CD4-positive, alpha-beta T cell treated with Interleukin-15 for 1 hour (primary cell): ENCODE data around the gene ADAMTSL2.

ENCODE experiments used
- DNase-seq: peaks from one replicate; pipeline ENCODE4 v3.0.0-alpha.2; 2020

The ADAMTSL2 gene

DNA sequence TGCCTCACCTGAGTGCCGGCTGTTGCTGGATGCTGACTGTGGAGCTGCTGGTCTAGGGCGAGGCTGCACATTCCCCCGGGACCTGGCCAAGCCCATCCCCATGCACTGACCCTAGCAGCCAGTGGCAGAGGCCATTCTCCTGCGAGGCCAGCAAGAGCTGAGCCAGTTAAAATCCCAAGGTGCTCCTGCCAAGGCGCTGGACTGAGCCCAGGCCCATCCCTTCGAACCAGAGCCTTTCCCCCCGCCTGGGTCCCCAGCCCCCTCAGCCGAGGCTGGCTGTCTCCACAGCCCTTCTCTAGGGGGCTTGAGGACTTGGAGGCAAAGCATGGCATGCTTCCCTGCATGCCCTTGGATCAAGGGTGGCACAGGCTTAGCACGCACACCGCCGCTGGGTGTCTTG, 1.6 kb downstream of the ADAMTSL2 start:
- no peak for DNase-seq

DNA sequence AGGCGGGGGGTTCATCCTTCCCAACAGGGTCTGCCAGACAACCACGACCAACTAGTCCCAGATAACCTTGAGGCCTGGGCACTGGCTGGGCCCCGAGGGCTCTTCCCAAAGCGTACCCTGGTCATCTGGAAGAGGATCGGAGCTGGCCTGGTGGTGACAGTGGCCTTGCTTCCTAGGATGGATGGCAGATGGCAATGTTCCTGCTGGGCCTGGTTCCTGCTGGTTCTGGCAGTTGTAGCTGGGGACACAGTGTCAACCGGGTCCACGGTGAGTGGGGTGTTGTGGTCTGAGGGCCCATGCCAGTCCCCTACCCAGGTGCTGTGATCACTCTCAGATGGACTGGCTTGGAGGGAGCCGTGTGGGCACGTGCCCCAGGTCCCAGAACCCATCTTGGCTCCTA, 2.0 kb downstream of the ADAMTSL2 start:
- no peak for DNase-seq

DNA sequence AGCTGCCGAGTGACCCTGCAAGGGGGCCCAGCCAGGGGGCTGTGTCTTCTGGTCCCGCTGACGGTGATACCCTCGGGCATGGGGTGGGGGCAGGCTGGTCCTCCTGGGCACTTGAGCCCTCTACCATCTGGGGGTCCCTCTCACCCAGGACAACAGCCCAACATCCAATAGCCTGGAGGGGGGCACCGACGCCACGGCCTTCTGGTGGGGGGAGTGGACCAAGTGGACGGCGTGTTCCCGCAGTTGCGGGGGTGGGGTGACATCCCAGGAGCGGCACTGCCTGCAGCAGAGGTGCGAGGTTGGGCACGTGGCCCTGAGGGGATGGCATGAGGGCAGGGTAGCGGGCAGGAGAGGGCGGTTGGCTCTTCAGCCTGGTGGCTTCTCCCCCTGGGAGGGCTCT, 2.8 kb downstream of the ADAMTSL2 start:
- no peak for DNase-seq

DNA sequence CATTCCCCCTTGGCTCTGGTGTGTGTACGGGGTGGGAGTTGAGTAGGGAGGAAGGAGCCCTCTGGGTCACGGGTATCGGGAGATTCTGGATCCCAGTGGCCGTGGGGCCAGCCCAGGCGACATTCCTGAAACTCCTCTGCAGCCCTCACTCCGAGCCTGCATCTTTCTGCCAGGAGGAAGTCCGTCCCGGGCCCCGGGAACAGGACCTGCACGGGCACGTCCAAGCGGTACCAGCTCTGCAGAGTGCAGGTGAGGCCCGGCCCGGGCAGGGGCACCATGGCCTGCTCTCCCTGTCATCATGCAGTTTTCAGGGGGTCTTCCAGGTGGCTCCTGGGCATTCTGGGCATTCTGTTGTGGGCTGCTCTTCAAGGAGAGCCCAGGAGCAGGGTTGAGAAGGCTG, 3.7 kb downstream of the ADAMTSL2 start:
- DNase-seq, result no peak

DNA sequence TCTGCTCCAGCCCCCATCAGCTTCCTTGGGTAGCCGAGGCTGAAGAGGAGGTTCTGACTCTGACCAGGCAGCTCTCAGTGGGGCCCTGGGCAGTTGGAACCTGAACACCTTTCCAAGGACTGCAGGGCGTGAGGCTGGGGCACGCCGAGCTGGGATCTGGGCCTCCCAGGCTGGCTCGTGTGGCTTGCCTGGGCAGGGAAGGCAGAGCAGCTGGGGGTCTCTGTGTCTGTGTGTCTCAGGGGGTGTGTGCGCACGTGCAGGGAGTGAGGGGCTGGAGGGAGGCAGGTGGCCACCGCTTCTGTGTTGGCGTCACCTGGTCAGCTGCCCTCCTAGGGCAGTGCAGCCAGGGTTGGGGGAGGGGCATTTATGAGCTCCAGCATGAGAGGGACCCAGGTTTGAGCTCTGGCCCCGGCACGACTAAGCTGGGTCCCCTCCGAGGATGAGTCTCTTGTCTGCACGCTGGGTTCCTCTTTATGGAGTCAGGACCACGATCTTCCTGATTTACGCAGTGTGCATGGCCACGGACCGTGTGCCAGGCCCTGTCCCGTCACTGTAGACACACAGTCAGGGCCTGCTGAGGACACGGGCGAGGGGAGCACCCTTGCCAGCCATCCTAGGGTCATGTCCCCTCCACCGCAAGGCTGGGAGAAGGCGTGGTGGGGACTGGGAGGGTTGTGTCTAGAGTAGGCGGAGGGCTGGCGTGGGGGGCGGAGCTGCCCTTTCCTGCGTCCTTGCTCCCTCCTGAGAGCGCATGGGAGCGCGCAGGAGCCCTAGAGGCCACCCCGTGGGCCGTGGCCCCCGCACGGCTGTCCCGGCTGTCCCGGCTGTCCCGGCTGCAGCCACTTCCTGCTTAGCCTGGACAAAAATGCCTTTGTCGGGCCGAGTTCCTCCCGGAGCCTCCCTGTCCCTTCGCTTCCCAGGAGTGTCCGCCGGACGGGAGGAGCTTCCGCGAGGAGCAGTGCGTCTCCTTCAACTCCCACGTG, 4.6 kb downstream of the ADAMTSL2 start:
- no peak for DNase-seq

DNA sequence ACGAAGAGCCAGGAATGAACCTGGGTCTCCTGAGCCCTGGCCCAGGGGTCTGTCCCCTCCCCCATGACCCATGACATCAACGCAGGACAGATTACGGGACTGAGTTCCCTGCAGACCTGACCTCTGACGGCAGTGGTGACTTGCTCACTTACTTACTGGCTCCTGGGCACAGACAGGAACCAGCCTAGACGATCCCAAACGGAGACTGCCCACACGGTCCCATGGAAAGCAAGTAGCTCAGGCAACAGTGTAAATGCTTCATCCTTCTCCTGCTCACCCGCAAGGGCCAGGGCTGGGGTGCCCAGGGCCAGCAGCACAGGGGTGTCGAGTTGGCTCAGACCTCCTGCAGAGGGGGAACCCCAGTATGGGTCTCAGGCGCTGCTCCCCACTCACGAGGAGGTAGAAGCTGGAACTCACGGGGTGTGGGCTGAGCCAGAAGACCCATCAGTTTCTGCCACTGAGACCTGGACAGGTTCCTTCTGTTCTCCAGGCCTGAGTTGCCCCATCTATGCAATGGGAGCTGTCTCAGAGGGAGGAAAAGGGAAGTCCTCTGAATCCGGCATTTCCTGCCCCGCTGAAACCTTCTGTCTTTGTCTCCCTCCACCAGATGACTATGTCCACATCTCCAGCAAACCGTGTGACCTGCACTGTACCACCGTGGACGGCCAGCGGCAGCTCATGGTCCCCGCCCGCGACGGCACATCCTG, 5.6 kb downstream of the ADAMTSL2 start:
- DNase-seq, result no peak

DNA sequence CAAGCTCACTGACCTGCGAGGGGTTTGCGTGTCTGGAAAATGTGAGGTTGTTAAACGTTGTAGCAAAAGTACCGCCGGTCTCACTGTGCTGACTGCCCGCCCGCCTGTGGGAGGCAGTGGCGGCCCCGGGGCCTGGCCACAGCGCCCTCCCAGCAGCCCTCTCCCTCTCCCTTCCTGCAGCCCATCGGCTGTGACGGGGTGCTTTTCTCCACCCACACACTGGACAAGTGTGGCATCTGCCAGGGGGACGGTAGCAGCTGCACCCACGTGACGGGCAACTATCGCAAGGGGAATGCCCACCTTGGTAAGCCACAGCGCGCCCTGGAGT, 6.2 kb downstream of the ADAMTSL2 start:
- no peak for DNase-seq

DNA sequence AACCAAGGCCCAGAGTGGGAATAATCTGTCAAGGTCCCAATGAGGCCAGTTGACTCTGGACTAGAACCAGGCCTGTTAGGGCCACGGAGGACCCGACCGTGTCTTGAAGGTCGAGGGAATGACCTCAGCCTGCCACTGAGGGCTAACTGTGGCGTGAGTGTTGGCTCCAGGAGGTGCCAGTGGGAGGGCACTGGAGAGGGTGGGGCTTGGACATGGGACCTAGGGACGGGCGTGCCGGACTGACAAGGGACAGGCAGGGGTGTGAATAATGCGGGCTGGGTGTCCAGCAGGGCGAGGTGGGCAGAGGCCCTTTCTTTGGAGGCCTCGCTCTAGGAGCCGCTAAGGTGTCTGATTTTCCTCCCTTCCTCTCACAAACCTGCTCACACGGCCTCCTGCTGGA, 7.5 kb downstream of the ADAMTSL2 start:
- DNase-seq, result no peak

DNA sequence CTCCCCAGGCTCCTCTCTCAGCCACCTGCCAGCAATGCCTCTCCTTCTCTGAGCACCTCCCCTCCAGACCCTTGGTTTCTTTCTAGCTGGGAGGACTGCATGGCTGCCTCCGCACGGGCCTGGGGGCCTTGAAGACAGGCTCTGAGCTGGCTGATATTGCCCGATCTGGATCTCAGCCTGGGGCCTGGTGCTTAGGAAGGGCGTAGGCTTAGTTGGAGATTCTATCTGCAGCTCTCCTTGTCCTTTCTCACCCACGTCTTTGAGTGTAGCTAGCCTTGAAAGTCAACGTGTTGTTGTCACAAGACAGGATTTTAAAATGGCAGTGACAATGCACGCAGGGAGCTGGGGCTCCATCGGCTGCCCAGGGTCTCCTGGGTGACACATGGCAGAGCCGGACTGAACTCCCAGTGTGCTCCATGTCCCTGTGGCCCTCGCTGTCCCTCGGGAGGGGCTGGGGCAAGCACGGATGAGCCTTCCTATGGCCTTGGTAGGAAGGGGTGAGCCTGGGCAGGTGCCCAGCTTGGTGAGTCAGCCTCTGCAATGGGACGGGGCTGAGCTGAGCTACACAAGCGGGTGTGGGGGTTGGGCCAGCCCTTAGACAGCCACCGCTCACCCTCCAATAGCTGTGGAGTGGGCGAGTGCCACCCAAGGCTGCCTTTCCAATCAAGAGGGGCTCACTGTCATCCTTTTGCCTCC, 9.4 kb downstream of the ADAMTSL2 start:
- no peak for DNase-seq

DNA sequence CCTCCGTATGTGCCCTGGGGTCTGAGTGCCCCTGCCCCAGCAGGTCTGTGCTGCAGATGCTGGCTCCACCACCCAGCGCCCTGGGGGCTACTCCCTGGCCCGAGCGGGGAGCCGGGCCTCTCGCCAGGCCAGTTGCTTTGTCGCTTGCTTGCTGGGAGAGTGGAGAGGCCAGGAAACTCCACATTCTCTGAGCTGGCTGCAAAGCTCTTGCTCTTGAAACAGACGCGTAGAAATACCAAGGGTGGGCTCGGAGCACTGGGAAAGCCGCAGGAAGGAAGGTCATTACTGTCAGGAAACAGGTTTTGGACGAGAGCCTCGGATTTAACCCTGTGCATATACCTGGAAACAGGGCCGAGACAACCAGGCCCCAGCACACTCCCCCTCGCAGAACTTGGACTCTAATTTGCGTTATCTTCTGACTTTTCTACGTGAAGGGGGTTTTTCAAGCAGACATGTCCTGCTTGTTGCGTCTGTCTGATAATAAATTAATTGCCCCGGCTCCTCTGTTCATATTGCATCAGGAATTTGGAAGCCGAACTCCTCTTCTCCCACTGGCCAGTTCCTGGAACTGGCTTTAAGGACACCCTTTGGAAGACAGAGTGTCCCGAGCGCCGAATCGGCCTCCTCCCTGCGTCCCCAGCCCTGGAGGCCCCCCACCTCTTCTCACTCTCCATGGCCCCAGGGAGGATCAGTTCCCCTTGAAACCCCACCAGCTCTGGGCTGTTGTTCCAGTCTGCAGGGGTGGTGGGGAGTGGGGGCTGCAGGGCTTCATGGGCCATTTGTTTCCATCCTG, 11.2 kb downstream of the ADAMTSL2 start:
- no peak for DNase-seq

DNA sequence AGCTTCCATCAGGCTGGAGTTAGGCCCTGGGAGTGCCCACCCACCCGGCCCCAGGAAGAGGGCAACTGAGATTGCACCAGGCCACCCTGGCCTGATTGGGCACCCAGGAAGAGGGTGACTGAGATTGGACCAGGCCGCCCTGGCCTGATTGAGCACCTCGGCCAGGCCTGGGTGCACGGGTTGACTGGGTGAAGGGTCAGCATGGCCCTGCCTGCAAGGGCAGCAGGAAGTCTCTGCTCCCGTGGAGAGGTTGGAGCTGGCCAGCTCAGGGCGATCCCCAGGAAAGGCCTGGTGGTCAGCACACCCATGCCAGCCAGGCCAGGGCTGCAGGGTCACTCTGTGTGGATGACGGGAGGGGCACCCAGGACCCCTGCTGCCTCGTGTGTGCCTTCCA, 11.8 kb downstream of the ADAMTSL2 start:
- DNase-seq, result no peak

DNA sequence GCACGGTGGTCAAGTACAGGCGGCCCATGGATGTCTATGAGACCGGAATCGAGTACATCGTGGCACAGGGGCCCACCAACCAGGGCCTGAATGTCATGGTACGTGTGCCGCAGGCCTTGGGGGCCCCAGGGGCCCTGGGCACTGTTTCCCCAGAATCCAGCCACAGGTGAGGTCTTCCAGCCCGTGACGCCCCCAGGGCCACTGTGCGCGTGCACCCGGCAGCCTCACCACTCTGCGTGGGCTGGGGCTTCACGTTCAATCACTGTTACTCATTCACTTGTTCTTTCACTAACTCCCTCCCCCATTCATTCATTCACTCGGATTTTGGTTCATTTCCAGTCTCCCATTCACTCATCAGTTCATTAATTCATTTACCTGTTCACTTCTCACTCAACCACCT, 12.6 kb downstream of the ADAMTSL2 start:
- no peak for DNase-seq

DNA sequence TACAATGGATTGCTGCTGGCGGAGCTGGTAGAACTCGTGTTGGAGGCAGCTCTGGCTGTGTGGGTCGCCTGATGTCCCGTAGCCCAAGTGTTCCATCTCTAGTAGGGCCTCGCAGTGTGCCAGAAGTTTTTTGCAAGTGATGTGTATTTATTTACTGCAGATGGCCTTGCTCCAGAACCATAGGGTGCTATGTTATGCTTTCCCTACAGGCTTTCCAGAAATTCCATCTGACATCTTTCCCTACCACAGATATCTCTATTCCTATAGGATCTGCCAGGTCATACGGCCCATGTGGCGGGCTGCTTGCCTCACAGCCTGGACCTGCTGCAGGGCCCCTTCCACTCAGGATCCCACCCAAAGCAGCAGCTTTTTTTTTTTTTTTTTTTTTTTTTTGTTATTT, 16.9 kb downstream of the ADAMTSL2 start:
- no peak for DNase-seq

DNA sequence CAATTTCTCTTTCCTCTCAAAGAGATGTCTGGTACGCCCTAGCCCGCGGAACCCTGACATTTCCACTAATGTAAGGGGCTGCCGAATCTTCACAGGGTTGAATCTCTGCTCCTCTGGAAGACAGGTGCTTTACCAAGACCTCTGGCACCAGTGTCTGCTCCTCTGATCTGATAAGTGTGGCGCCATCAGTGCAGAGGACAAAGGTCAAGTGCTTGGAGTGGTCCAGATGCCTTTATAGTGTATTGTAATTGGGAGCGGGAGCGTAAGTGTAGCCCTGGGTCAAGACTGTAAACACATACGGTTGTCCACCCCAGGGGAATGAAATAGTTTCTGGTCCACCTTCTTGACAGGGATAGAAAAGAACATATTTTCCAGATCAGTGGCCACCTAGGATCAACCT, 17.7 kb downstream of the ADAMTSL2 start:
- DNase-seq, result no peak

DNA sequence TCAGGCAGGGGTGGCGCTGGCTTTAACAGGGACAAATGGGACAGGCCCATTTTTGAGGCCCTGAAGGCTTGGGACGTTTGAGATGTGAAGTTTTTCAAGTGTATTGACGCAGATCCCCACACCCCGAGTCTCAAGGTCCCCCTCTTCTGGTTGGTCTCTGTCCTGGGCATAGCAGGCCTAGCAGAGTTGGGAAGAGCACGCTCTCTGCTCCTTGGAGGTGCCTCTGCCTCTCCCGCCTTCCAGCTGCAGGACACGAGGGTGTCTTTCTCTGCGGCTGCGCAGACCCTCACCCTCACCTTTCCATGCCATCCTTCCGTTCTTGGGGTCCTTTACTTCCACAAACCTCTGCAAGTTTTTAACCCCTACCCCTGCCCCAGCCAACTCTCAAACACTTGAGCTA, 18.6 kb downstream of the ADAMTSL2 start:
- DNase-seq, result no peak

DNA sequence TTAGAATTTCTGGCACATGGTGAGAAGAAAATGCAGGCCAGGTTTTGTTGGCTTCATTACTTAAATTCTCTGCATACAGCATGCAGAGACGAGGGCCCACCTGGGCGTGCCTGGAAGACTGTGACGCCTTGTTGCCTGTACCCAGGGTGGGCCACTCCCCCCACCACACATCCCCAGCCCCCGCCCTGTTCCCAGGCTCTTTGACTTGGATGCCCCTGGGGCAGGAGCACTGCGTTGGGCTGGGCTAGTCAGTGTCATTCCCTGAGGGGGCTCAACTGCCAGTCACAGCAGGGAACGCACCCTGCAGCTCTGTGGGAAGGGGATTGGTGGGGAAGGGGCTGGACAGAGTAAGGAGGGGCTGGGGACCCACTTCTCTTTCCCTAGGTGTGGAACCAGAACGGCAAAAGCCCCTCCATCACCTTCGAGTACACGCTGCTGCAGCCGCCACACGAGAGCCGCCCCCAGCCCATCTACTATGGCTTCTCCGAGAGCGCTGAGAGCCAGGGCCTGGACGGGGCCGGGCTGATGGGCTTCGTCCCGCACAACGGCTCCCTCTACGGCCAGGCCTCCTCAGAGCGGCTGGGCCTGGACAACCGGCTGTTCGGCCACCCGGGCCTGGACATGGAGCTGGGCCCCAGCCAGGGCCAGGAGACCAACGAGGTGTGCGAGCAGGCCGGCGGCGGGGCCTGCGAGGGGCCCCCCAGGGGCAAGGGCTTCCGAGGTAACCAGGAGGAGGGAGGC, 19.6 kb downstream of the ADAMTSL2 start:
- DNase-seq, result no peak

DNA sequence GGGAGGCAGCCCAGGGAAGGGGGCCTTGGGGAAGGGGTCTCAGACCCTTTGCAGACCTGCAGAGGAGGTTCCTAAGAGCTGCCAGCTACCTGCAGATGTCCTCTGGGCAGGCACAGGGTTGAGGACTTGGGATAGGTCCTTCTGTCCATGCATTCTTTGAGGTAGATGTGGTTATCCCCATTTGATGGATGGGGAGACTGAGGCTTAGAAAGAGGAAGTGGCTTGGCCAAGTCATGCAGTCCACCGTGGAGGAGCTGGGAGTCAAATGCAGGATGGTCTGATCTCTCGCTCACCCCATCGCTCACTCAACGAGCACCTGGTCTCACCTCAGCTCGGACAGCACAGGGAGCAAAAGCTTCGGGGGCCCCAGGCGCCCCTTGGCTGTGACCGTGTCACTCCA, 20.2 kb downstream of the ADAMTSL2 start:
- no peak for DNase-seq

DNA sequence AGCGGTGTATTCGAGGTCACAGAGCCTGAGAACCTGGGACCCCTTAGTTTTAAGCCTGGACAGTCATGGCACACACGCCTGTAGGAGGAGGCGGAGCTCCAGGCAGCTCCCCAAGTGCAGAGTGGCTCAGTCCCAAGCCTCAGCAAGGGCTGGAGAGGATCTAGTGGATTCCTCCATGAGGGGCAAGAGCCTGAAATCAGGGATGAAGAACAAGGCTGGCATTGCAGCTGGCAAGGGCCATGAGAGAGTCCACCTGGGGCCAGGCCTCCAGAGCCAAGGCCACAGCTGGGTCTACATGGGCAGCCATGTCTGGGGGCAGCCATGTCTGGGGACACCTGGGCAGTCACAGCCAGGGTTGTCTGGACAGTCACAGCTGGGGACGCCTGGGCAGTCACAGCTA, 21.9 kb downstream of the ADAMTSL2 start:
- no peak for DNase-seq

DNA sequence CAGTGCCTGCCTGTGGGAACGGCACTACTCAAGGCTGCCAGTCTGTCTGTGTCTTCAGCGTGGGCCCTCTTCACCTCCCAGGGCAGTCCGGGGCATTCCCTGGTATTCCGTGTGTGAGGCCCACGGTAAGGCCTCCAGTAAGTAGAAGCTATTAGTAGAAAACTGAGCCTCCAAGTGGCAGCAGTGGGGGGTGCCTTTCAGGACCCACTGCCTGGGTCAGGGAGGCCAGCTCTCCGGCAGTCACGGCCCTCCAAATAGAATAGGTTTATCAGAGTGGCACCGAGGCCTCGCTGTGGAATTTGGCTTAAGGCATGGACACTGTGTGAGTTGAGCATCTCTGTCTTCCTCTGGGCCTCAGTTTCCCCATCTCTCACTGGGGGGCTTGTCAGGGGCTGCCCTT, 23.1 kb downstream of the ADAMTSL2 start:
- DNase-seq, result no peak

DNA sequence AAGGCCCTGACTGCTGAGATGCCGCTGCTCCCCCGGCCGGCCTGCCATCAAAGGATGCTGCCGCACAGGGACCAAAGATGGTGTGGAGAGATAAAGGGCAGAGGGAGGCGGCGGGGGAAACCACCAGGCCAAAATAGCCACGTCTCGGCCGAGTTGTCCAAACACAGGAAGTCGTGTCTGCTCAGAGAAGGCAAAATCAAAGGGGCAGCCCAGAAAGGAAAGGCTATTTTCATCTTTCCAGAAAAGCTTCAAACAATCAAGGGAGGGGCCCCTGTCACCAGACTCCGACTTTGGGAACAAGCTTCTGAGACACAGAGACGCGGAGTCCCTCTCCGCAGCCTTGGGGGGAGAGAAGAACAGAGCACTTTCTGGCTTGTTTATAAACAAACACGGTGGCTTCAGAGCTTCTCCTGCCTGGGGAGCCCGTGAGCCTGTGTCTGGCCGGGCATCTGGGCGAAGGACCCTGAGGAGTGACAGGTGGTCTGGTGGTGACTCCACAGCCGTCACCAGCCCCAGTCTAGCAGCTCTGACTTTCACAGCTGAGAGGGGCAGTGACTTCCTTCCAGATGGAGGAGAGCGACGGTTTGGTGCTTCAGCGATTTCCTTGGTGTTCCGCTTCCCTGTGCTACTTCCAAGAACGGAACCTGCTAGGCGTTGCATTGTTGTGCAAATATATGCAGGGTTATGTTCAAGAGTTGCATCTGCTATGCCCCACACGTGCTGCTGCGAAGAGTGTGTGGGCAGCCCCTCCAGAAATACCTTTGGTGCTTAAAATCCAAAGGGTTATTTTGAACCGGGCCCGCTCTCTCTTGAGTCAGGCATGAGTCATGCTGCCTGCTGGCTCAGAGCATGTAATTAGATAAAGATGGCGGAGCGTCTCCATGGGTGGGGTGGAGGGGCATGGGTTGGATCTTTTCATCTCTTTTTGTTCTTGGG, 24.0 kb downstream of the ADAMTSL2 start:
- no peak for DNase-seq

DNA sequence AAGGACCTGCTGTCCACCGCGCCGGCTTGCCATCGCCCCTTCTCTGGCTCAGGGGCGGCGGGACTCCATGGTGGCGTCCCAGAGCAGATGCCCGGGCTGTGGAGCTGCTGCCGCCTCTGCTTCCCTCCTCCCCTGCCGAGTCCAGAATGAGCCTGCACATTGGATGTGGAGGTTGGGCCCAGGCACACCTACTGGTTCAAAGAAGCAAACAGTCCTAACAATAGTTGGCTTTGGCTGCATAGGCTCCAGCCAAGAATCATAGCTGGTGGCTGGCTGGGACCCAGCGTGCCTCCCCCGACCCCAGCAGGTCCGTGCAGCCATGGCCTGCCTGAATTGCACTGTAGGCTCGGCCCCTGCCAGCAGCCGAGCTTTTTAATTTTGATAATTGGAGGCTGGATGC, 25.8 kb downstream of the ADAMTSL2 start:
- DNase-seq, result no peak
